HG02938 (cell line): ENCODE data around the gene IGIP.

Experiments used
- ATAC-seq: cut with Tn5 transposase; IDR thresholded peaks from one replicate; pipeline ENCODE4 v1.9.1; 2021; ENCODE audit warnings: mild to moderate bottlenecking, moderate library complexity; ENCODE audit not compliant: unreplicated experiment

IGIP gene

GRCh38 chr5:140125637-140126036 lies at the start of gene IGIP:
Gene IGIP, plus strand, starts transcription at chr5:140125937. Its CDS starts 2,540 bp downstream, at chr5:140128477.
- no peak for ATAC-seq

- ATAC-seq = no peak
These were observed 49.6 kb upstream of the IGIP start for GRCh38 chr5:140076142-140076541.

- no peak for ATAC-seq
These were observed 48.9 kb upstream of the IGIP start for GRCh38 chr5:140076788-140077187.

GRCh38 chr5:140083120-140083519 lies 42.6 kb upstream of the IGIP start:
- ATAC-seq = no peak

- ATAC-seq = no peak
These were observed 42.1 kb upstream of the IGIP start for GRCh38 chr5:140083650-140084049.

- no peak for ATAC-seq
These were observed 41.2 kb upstream of the IGIP start for GRCh38 chr5:140084541-140084940.

- no peak for ATAC-seq
These were observed 35.5 kb upstream of the IGIP start for GRCh38 chr5:140090251-140090650.

- ATAC-seq = no peak
These were observed 32.6 kb upstream of the IGIP start for GRCh38 chr5:140093179-140093578.

- no peak for ATAC-seq
These were observed 31.9 kb upstream of the IGIP start for GRCh38 chr5:140093866-140094265.

- no peak for ATAC-seq
These were observed 30.8 kb upstream of the IGIP start for GRCh38 chr5:140094889-140095288.

GRCh38 chr5:140101179-140101578 lies 24.6 kb upstream of the IGIP start:
- no peak for ATAC-seq

- no peak for ATAC-seq
These were observed 22.6 kb upstream of the IGIP start for GRCh38 chr5:140103154-140103553.

GRCh38 chr5:140104100-140104499 lies 21.6 kb upstream of the IGIP start:
- no peak for ATAC-seq

- no peak for ATAC-seq
These were observed 19.6 kb upstream of the IGIP start for GRCh38 chr5:140106101-140106500.

GRCh38 chr5:140106805-140107311 lies 18.9 kb upstream of the IGIP start:
- no peak for ATAC-seq

GRCh38 chr5:140107312-140108092 lies 18.2 kb upstream of the IGIP start:
- ATAC-seq = peak; percentile 90

GRCh38 chr5:140108093-140109017 lies 17.4 kb upstream of the IGIP start:
- ATAC-seq = peak; percentile 5

- no peak for ATAC-seq
These were observed 16.5 kb upstream of the IGIP start for GRCh38 chr5:140109018-140109758.

- no peak for ATAC-seq
These were observed 15.7 kb upstream of the IGIP start for GRCh38 chr5:140109759-140110645.

- ATAC-seq = no peak
These were observed 15.1 kb upstream of the IGIP start for GRCh38 chr5:140110646-140110957.
